PFSK-1 (cell line): ENCODE results near the gene FAHD2A. TPM values are rescaled to one million over a fixed set of nuclear protein-coding genes. Genes with fewer than 3 reads are reported as not detected.
A peak's percentile ranks its signal among the peaks of the same experiment; 100 is the strongest.

Experiments used
- FOXP2 ChIP-seq: optimal IDR thresholded peaks from 2 replicates; pipeline ENCODE3; 2011; ENCODE audit warnings: borderline replicate concordance, control low read depth, inconsistent platforms; ENCODE audit not compliant: insufficient read depth; ENCODE audit errors: extremely low read length, extremely low read depth
- POLR2AphosphoS5 ChIP-seq: IDR thresholded peaks from 2 replicates; pipeline ENCODE4 v1.6.1; 2012; ENCODE audit warnings: low read depth, mild to moderate bottlenecking, control low read depth, low read length, moderate library complexity
- REST ChIP-seq, 2 experiments: IDR thresholded peaks; 2 replicates each; pipeline versions ENCODE4 v1.6.1 to v1.8.0; 2011 to 2012; ENCODE audit warnings: low read depth in 2 of 2, low read length in 2 of 2, control low read depth in 1 of 2, inconsistent platforms in 1 of 2, mild to moderate bottlenecking in 1 of 2, moderate library complexity in 1 of 2; ENCODE audit not compliant: insufficient read depth in 1 of 2
- SIN3A ChIP-seq: IDR thresholded peaks from 2 replicates; pipeline ENCODE4 v1.6.1; 2012; ENCODE audit warnings: mild to moderate bottlenecking, low read length, moderate library complexity, borderline replicate concordance; ENCODE audit not compliant: insufficient read depth
- TAF1 ChIP-seq: IDR thresholded peaks from 2 replicates; pipeline ENCODE4 v1.6.1; 2012; ENCODE audit warnings: low read length, control low read depth, borderline replicate concordance; ENCODE audit not compliant: insufficient read depth
- polyA plus RNA-seq: library from polyadenylated mRNA; unstranded; fragments of >200 nt; gene quantifications from one replicate; pipeline ENCODE4 v1.2.1, GENCODE V29; 2012; ENCODE audit warnings: low read depth, missing spikeins; ENCODE audit not compliant: insufficient read length

Gene FAHD2A
- 28.8 TPM for polyA plus RNA-seq

GRCh38 chr2:95402370-95403203 is at the start of gene FAHD2A:
FAHD2A (plus strand) TSS chr2:95402708; CDS start chr2:95405559, 2,851 bp downstream.
- TF ChIP-seq REST (IDR thresholded peaks at IDR 0.05; ENCODE audit: insufficient read depth in 1 of 2, low read depth in 2 of 2, low read length in 2 of 2) (0 out of 4 replicates have a peak, but pooled peaks of 1 of the 2 experiments have one; percentile 2), FOXP2 (peak; percentile 43), TAF1 (peak; percentile 76; the same call in 1 of the 2 replicates), POLR2AphosphoS5 (peak; percentile 78), SIN3A (0 out of 2 replicates have a peak, but pooled peaks have one; percentile 9)

GRCh38 chr2:95353055-95353575 is 49.4 kb upstream of the FAHD2A start:
- TF ChIP-seq FOXP2, result no peak
- TF ChIP-seq POLR2AphosphoS5, result no peak
- TF ChIP-seq REST (IDR thresholded peaks at IDR 0.05; ENCODE audit: insufficient read depth in 1 of 2, low read depth in 2 of 2, low read length in 2 of 2), result no peak
- TF ChIP-seq TAF1, result no peak
- no peak for TF ChIP-seq SIN3A

- TF ChIP-seq TAF1, result no peak
- no peak for TF ChIP-seq FOXP2
- TF ChIP-seq REST (IDR thresholded peaks at IDR 0.05; ENCODE audit: insufficient read depth in 1 of 2, low read depth in 2 of 2, low read length in 2 of 2), result no peak
- TF ChIP-seq SIN3A, result no peak
- no peak for TF ChIP-seq POLR2AphosphoS5
These were observed 48.7 kb upstream of the FAHD2A start for GRCh38 chr2:95353613-95354468.

- TF ChIP-seq REST (IDR thresholded peaks at IDR 0.05; ENCODE audit: insufficient read depth in 1 of 2, low read depth in 2 of 2, low read length in 2 of 2) (no peak), FOXP2 (no peak), TAF1 (no peak), SIN3A (no peak), POLR2AphosphoS5 (no peak)
These were observed 48.0 kb upstream of the FAHD2A start for GRCh38 chr2:95354469-95354901.
